K562 (cell line): Measurements from ENCODE around the gene RBM20. TPM values are rescaled to one million over a fixed set of nuclear protein-coding genes. Genes with fewer than 3 reads are reported as not detected.

Source experiments
- CHD2 ChIP-seq: IDR thresholded peaks from 2 replicates; pipeline ENCODE4 v1.6.1; 2011; ENCODE audit warnings: low read depth, low read length
- ETV5 ChIP-seq: sonication (generic); formaldehyde crosslinking; IDR thresholded peaks from 2 replicates; pipeline ENCODE4 v1.4.0; 2020; ENCODE audit warnings: low read depth, mild to moderate bottlenecking, missing genetic modification reagents
- IRF2 ChIP-seq: sonication (generic); formaldehyde crosslinking; IDR thresholded peaks from 2 replicates; pipeline ENCODE4 v1.8.1; 2022; ENCODE audit warnings: mild to moderate bottlenecking, missing genetic modification reagents
- MED1 ChIP-seq: sonication (generic); formaldehyde crosslinking; IDR thresholded peaks from 2 replicates; pipeline ENCODE4 v1.8.1; 2023; ENCODE audit warnings: missing genetic modification reagents, borderline replicate concordance
- MEF2D ChIP-seq: conservative IDR thresholded peaks from 2 replicates; pipeline ENCODE4 v1.6.1; 2016; ENCODE audit warnings: low read depth, missing genetic modification characterization, missing compliant biosample characterization
- MIER1 ChIP-seq: fragments of 450-650 bp; IDR thresholded peaks from 2 replicates; pipeline ENCODE4 v1.6.1; 2016; ENCODE audit warnings: antibody characterized with exemption, mild to moderate bottlenecking, low read depth
- PCBP1 ChIP-seq: fragments of 200-400 bp; formaldehyde crosslinking; IDR thresholded peaks from 2 replicates; pipeline ENCODE4 v1.6.1; 2018; ENCODE audit warnings: mild to moderate bottlenecking, low read depth, low read length; ENCODE audit not compliant: poor library complexity, severe bottlenecking
- SIRT6 ChIP-seq: IDR thresholded peaks from one replicate; pipeline ENCODE4 v1.6.1; 2012; ENCODE audit warnings: low read depth, mild to moderate bottlenecking, control low read depth, inconsistent platforms, low read length, moderate library complexity
- SREBF2 ChIP-seq: sonication (generic); formaldehyde crosslinking; IDR thresholded peaks from 2 replicates; pipeline ENCODE4 v1.4.0; 2020; ENCODE audit warnings: mild to moderate bottlenecking, missing genetic modification reagents
- THRAP3 ChIP-seq: fragments of 450-650 bp; IDR thresholded peaks from 2 replicates; pipeline ENCODE4 v1.6.1; 2016; ENCODE audit warnings: mild to moderate bottlenecking, inconsistent platforms, borderline replicate concordance
- ZBTB1 ChIP-seq: sonication (generic); formaldehyde crosslinking; IDR thresholded peaks from 2 replicates; pipeline ENCODE4 v1.8.1; 2023; ENCODE audit warnings: missing genetic modification reagents, low read depth, mild to moderate bottlenecking, borderline replicate concordance
- ZNF408 ChIP-seq: fragments of 250-450 bp; sonication (Bioruptor Pico); IDR thresholded peaks from 2 replicates; pipeline ENCODE4 v1.4.0; 2020; ENCODE audit warnings: low read depth, mild to moderate bottlenecking, moderate library complexity
- ZNF717 ChIP-seq: fragments of 250-450 bp; sonication (Bioruptor Pico); IDR thresholded peaks from 2 replicates; pipeline ENCODE4 v1.5.0; 2021
- polyA plus RNA-seq, 8 experiments: library from polyadenylated mRNA; depleted of rRNA in 4 of 8; stranded (reverse) in 5 of 8; unstranded in 3 of 8; fragments of >200 nt; fragmentation: Nextera tagmentation in 2 of 8; fragmentation: Illumina TruSeq in 1 of 8; extraction: Ambion mirVana in 2 of 8; extraction: Trizol in 1 of 8; gene quantifications; 2 replicates each; pipeline versions ENCODE4 v1.2.1 to v1.2.3, GENCODE V29; 2011 to 2014; ENCODE audit warnings: inconsistent platforms in 1 of 8, missing spikeins in 1 of 8
- total RNA-seq, 7 experiments: library from RNA; depleted of rRNA in 6 of 7; stranded (reverse); fragments of >200 nt in 6 of 7; fragmentation: Illumina TruSeq in 2 of 7; extraction: Trizol in 2 of 7; gene quantifications; 2 replicates each; pipeline versions ENCODE4 v1.2.1 to v1.2.3, GENCODE V29; 2011 to 2021; ENCODE audit warnings: low replicate concordance in 1 of 7
- TF ChIP-seq, protein P1 (sequence below): fragments of 450-650 bp; IDR thresholded peaks from 2 replicates; pipeline ENCODE4 v1.6.1; 2016
- TF ChIP-seq, protein P2 (sequence below): fragments of 450-650 bp; IDR thresholded peaks from 2 replicates; pipeline ENCODE4 v1.6.1; 2016; ENCODE audit warnings: antibody characterized with exemption

RBM20 gene
- total and polyA plus RNA-seq, 9 of the 15 experiments (the other 6 are each of a cell fraction or from before 2014, with no cell fraction given) = 0.63 to 5.7 (median 3.2) TPM

DNA sequence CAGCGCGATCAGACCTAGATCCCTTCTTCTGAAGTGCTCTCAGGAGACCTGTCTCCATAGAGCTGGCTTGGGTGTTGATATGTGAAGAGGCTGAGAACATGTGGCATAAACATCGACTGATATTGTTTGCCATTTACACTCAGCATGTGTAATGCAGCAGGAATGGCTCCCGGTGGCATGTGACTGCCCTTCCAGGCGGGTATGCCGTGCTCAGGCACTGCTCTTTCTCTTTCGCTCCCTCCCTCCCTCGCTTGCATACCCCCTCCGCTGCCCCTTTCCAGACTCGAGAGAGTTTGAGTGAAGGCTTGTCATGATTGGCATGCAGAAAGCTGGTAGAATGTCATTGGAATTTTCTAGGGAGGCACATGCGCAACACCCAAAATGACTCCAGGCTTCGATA is 120.2 kb downstream of the RBM20 start (continued):
- no peak for TF ChIP-seq ZBTB1 (CRISPR knock-in tag)
- no peak for TF ChIP-seq ETV5 (CRISPR knock-in tag)
- TF ChIP-seq SREBF2 (CRISPR knock-in tag) = no peak
- no peak for TF ChIP-seq ZNF717 (CRISPR knock-in tag)
- no peak for TF ChIP-seq MED1 (CRISPR knock-in tag)
- TF ChIP-seq MEF2D (tag) = 0 out of 2 replicates have a peak, but pooled peaks have one; percentile 17
- TF ChIP-seq SIRT6 = no peak
- no peak for TF ChIP-seq CHD2
- TF ChIP-seq THRAP3 = no peak
- TF ChIP-seq, protein P1, sequence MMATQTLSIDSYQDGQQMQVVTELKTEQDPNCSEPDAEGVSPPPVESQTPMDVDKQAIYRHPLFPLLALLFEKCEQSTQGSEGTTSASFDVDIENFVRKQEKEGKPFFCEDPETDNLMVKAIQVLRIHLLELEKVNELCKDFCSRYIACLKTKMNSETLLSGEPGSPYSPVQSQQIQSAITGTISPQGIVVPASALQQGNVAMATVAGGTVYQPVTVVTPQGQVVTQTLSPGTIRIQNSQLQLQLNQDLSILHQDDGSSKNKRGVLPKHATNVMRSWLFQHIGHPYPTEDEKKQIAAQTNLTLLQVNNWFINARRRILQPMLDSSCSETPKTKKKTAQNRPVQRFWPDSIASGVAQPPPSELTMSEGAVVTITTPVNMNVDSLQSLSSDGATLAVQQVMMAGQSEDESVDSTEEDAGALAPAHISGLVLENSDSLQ = 0 out of 2 replicates have a peak, but pooled peaks have one; percentile 23
- TF ChIP-seq PCBP1 = no peak
- no peak for TF ChIP-seq MIER1
- TF ChIP-seq, protein P2, sequence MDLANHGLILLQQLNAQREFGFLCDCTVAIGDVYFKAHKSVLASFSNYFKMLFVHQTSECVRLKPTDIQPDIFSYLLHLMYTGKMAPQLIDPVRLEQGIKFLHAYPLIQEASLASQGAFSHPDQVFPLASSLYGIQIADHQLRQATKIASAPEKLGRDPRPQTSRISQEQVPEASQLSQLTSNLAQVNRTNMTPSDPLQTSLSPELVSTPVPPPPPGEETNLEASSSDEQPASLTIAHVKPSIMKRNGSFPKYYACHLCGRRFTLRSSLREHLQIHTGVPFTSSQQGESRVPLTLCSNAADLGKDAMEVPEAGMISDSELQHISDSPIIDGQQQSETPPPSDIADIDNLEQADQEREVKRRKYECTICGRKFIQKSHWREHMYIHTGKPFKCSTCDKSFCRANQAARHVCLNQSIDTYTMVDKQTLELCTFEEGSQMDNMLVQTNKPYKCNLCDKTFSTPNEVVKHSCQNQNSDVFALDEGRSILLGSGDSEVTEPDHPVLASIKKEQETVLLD = no peak
- no peak for TF ChIP-seq ZNF408 (CRISPR knock-in tag)
- TF ChIP-seq IRF2 (CRISPR knock-in tag) = no peak
